ENCODE measurements around the gene METAP2.

Gene METAP2

DNA sequence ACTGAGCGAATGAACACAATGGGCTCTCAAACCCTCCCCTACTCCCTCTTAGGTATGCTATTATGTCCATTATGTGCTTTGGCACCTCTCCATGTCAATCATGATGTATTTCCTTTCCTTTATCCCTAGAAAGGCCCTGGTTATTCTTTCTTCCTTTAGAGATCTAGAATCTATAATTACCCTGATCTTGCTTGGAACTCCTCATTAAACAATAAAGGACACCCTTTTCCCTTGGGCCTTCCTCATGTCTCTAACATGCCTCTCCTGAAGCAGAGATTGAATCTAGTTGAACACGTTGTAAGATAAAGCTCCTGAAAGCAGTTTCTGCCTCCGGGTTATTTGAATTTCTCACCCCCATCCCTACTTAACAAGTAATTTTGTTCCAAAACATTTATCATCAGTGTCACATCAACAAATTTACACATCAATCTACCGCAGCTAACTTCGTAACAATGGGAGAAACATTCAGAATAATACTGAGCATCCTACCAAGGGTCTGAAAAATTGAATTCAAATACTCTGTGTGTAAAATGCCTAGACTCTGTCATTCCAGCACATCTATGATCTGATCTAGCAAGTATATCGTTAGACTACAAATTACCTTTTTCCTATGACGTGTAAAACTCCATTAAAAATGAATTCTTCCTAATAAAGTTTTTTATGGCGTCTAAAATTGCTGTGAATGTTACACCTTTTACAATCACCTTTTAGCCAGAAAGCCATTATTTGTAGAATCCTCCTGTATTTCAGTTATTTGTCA lies 72.0 kb downstream of the METAP2 start:
- peaks cover 6% of the 10 kb centered on the region for H3K36me3 Mint-ChIP-seq
- no peak overlapping the region for H3K27ac Mint-ChIP-seq
- peaks cover 4% of the 10 kb centered on the region for H3K9me3 Mint-ChIP-seq (ENCODE audit: low read depth)
- no peak overlapping the region for H3K4me3 Mint-ChIP-seq
- peaks cover 31% of the 10 kb centered on the region for H3K4me1 Mint-ChIP-seq (ENCODE audit: low read depth)
- no peaks in the 10 kb centered on the region for H3K27me3 Mint-ChIP-seq

DNA sequence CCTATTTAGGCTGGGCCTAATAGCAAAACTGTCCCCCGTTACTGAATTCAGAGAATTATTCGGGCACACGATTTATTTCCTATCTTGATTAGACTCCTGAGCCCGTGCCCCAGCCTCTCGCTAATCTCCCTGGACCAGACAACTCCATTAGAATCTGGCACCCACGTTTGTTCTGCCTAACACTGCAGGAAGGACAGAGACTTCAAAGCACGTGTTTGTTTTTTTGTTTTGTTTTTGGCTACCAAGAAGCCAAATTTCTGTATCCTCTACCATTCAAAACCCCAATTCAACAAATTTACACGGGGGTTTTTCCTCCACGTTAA lies 72.5 kb downstream of the METAP2 start:
- peaks cover 4% of the 10 kb centered on the region for H3K9me3 Mint-ChIP-seq (ENCODE audit: low read depth)
- H3K36me3 Mint-ChIP-seq = peaks cover 6% of the 10 kb centered on the region
- peaks cover 36% of the 10 kb centered on the region for H3K4me1 Mint-ChIP-seq (ENCODE audit: low read depth)
- no peaks in the 10 kb centered on the region for H3K27me3 Mint-ChIP-seq
- H3K27ac Mint-ChIP-seq = no peak overlapping the region
- no peak overlapping the region for H3K4me3 Mint-ChIP-seq

DNA sequence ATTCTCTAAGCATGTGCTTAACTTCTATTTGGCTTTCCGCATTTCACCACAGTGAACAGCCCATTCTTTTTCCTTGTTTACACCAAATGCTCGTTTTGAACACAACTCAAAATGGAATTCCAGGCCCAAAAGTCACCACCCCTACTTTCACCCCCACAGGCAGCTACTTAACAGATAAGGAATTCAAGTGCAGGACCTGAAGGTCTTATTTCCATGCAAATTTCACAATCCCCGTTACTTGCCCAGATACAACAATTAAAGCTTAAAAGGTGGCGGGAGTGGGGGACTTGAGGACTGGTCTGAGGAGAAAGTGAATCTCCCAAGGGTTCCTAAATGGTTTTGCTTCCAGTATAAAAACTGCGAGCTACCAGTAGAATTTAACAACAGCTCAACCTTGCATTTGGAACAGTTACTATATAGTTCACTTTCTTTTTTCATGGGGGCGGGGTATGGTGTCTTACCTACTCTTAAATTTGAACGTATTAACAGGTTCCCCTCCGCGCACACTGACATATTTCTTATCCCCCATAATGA lies 73.6 kb downstream of the METAP2 start:
- Mint-ChIP-seq H3K4me3 (peak overlapping the region; percentile 95), H3K36me3 (peaks cover 6% of the 10 kb centered on the region), H3K27me3 (no peaks in the 10 kb centered on the region), H3K9me3 (ENCODE audit: low read depth) (peaks cover 4% of the 10 kb centered on the region), H3K27ac (peak overlapping the region; percentile 92), H3K4me1 (ENCODE audit: low read depth) (peaks cover 47% of the 10 kb centered on the region)

DNA sequence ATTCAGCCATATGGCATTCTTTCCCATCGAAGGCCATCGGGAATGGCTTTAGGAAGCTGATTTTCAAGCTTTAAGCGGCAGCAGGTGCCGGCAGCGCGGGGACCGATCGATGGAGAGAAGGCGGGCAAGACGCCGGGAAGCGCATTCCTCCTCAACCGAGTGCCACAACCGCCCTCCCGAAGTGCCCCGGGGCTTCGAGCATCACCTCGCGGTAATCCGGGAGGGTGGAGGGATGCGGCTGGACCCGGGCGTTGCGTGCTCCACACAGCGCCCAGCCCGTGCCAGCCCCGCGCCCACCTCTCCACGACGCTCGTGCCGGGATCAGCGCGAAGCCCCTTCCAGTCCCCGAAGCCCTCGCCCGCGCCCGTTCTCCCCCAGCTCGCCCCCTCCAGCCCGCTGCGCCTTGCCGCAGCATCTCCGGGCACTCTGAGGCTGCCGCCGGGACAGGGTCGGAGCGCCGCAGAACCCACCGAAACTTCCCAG lies 74.1 kb downstream of the METAP2 start:
- Mint-ChIP-seq H3K9me3 (ENCODE audit: low read depth) (peaks cover 4% of the 10 kb centered on the region), H3K27ac (peak overlapping the region; percentile 92), H3K4me1 (ENCODE audit: low read depth) (peaks cover 50% of the 10 kb centered on the region), H3K4me3 (peak overlapping the region; percentile 95), H3K36me3 (peaks cover 6% of the 10 kb centered on the region), H3K27me3 (no peaks in the 10 kb centered on the region)

DNA sequence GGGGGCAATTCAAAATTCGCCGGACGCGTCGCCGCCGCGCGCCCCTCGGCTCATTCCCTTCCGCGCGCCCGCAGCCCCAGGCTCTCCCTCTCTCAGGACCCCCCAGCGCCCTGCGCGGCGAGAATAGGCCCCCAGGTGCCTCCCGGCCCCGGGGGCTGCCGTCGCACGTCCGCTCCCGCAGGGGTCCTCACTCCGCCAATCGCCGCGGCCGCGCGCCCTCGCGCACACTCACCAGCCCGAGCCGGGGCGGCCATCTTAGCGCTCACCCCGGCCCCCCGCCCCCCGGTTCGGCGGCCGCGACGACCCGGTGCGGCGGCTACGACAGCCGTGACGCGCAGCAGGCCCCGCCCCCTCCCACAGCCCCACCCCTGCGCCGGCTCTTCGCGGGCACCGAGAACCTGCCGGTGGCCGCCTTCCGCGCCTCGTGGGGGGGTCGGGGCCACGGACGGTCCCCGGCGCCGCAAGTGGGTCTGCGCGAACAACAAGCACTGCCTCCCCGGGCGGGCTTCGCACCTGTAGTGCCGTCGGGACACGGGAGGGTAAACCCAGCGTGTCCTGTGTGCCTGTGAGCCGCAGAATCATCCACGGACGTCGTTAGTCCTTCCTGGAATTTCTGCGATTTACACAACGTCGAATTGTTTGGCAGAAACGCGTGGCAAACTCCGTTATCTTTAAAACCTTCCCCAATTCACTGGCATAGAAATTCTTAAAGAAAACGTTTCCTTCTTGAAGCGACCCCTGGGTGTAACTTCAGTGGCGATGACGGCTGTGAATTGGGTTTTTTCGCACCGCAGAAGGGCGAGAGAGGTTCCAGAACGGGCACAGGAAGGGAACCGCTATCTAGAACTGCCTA lies 74.8 kb downstream of the METAP2 start:
- H3K27ac Mint-ChIP-seq = peak overlapping the region; percentile 78
- peak overlapping the region; percentile 95 for H3K4me3 Mint-ChIP-seq
- no peaks in the 10 kb centered on the region for H3K27me3 Mint-ChIP-seq
- H3K4me1 Mint-ChIP-seq (ENCODE audit: low read depth) = peaks cover 56% of the 10 kb centered on the region
- H3K9me3 Mint-ChIP-seq (ENCODE audit: low read depth) = peaks cover 4% of the 10 kb centered on the region
- H3K36me3 Mint-ChIP-seq = peaks cover 6% of the 10 kb centered on the region

DNA sequence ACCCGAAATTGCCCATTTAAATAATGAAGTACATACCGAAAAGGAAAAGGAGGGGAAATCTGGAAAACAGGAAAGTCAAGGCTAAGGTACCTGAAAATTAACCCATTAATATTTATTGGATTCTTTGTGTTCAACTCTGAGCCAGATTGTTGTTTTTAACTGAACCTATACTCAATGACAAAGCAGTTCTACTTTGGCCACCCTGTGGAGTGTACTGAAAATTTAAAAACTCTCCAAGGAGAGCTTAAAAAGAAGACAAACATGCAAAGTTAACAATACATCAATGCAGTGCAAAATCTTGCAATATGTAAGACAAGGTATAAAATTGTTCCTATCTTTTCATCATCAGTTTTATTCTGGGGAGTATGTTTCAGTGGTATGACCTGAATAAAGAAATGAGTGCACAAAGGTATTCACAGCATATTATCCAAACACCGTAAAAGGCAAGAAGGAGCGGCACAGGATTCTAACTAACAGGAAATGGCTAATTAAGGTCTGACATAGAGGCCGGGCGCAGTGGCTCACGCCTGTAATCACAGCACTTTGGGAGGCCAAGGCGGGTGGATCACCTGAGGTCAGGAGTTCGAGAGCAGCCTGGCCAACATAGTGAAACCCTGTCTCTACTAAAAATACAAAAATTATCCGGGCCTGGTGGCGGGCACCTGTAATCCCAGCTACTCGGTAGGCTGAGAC lies 75.6 kb downstream of the METAP2 start:
- peak overlapping the region; percentile 78 for H3K27ac Mint-ChIP-seq

DNA sequence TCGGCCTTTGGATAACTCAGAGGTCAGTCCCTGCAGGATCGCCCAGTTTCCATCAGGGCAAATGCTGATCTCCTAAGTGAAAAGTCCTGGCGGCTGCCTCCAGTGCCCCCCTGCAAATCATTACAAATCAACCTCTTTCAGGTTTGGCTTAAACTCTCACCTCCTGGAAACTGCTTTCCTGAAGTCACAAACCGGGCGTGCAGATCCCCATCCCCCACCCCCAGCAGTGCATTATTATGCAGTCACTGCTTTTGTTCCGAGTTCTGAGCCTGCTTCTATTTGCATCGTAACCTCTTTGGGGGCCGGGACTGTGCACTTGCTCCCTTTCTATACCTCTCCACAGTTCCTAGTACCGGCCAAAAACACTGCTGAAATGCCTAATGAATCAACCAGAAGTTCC lies 77.4 kb downstream of the METAP2 start, which contains the start of gene USP44:
Gene USP44 (minus strand): TSS at position 172 of the 400 bp plus-strand sequence. CDS start 17,220 bp downstream, outside the sequence.
- H3K9me3 Mint-ChIP-seq (ENCODE audit: low read depth) = peaks cover 4% of the 10 kb centered on the region
- peak within 1 kb of the TSS; percentile 91 for H3K27ac Mint-ChIP-seq
- peak within 1 kb of the TSS; percentile 80 for H3K4me3 Mint-ChIP-seq

More for the DNA sequence above, 75.6 kb downstream of the METAP2 start:
- peaks cover 62% of the 10 kb centered on the region for H3K4me1 Mint-ChIP-seq (ENCODE audit: low read depth)
- no peaks in the 10 kb centered on the region for H3K27me3 Mint-ChIP-seq
- H3K36me3 Mint-ChIP-seq = peaks cover 6% of the 10 kb centered on the region
- H3K9me3 Mint-ChIP-seq (ENCODE audit: low read depth) = peaks cover 4% of the 10 kb centered on the region
- H3K4me3 Mint-ChIP-seq = peak overlapping the region; percentile 95

DNA sequence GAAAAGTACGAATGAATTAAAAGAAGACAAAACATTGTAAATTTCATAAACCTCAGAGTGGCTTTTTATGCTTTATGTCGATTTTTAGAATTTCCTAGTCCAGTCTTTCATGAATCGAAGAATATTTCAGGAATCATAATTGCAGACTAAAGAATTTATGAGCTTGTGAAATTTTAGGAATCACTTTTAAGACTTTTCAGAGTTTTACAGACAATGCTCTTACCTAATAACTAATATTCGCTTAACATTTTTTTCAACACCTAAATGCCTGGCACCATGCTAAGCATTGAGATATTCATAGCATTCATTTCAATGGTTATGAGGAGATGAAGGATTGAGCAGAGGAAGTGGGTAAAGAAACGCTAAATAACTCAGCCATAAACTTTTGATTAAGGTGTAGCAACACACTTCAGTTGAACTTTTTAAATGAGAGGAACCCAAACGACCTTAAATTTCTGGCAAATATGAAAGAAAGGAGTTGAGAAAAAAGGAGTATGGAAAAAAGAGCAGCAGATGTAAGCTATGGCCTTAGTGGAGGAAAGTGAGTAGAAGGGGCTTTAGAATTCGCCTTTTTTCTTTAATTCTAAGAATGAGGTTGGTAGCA lies 78.1 kb downstream of the METAP2 start:
- Mint-ChIP-seq H3K4me3 (peak overlapping the region; percentile 80), H3K36me3 (peaks cover 6% of the 10 kb centered on the region), H3K4me1 (ENCODE audit: low read depth) (peaks cover 53% of the 10 kb centered on the region), H3K27ac (peak overlapping the region; percentile 91), H3K9me3 (ENCODE audit: low read depth) (peaks cover 4% of the 10 kb centered on the region), H3K27me3 (no peaks in the 10 kb centered on the region)

More for the DNA sequence above, 77.4 kb downstream of the METAP2 start, which contains the start of gene USP44:
- Mint-ChIP-seq H3K36me3 (peaks cover 6% of the 10 kb centered on the region), H3K4me1 (ENCODE audit: low read depth) (peaks cover 59% of the 10 kb centered on the region), H3K27me3 (no peaks in the 10 kb centered on the region)

DNA sequence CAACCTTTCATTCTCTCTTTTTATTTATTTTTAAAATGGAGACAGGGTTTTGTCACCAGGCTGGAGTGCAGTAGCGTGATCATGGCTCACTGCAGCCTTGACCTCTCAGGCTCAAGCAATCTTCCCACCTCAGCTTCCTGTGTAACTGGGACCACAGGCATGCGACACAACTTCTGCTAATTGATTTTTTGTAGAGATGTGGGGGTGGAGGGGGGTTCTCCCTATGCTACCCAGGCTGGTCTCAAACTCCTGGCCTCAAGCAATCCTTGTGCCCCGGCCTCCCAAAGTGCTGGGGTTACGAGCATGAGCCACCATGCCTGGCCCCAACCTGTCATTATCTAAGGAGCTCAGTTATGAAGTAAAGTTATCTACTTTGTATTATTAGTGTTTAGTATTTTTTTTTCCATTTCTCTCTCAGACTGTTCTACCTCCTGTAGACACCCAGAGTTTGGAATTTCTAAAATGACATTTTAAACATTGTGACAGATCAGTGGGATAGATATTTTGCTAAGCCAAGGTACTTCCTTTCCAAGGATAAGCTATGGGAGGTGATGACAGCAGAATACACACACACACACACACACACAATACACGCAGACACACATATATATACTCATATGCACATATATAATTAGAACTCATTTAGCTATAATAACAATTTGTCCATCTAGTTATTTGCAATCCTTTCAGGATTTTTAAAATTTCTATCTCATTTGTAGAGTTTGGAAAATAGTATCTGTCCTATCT lies 79.4 kb downstream of the METAP2 start:
- H3K4me3 Mint-ChIP-seq = peak overlapping the region; percentile 80
- peaks cover 4% of the 10 kb centered on the region for H3K9me3 Mint-ChIP-seq (ENCODE audit: low read depth)
- H3K4me1 Mint-ChIP-seq (ENCODE audit: low read depth) = peaks cover 44% of the 10 kb centered on the region
- H3K36me3 Mint-ChIP-seq = peaks cover 6% of the 10 kb centered on the region
- peak overlapping the region; percentile 91 for H3K27ac Mint-ChIP-seq
- no peaks in the 10 kb centered on the region for H3K27me3 Mint-ChIP-seq

DNA sequence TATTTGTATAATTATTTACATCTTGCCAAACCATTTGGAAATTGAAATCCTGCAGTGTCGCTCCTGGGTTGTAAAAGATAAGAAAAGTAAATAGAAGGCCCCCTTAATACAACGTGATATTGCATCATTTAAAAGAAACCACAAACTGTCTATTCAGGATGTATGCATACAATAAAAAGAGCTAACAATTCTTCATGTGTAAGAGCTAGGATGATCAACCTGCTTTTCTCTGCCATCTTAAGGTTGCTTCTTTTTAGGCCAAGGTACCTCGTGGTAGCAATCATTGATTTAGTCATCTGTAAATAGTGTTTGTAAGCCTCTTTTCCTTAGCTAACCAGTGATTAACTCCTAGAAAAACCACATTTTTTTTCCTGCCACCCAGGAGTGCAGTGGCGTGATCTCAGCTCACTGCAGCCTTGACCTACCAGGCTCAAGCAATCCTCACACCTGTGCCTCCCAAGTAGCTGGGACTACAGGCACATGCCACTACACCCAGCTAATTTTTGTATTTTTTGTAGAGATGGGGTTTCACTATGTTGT lies 80.7 kb downstream of the METAP2 start:
- Mint-ChIP-seq H3K27me3 (no peaks in the 10 kb centered on the region), H3K36me3 (peaks cover under 1% of the 10 kb centered on the region), H3K4me3 (no peak overlapping the region), H3K4me1 (ENCODE audit: low read depth) (peaks cover 39% of the 10 kb centered on the region), H3K27ac (peak overlapping the region; percentile 19), H3K9me3 (ENCODE audit: low read depth) (peaks cover under 1% of the 10 kb centered on the region)

DNA sequence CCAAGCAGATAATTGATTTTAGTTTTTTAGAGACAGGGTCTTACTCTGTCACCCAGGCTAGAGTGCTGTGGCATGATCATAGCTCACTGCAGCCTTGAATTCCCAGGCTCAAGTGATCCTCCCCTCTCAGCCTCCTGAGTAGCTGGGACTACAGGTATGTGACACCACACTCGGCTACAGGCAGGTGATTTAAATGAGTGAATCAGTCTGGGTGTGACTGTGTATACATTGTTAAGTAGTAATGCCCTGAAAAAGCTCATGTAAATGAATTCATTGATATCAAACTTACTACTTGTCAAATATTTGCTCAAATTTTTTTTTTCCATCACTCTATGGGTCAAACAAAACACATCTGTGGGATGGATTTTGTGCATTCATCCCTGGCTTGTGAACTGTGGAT lies 83.7 kb downstream of the METAP2 start:
- no peak overlapping the region for H3K27ac Mint-ChIP-seq
- no peaks in the 10 kb centered on the region for H3K9me3 Mint-ChIP-seq (ENCODE audit: low read depth)
- no peaks in the 10 kb centered on the region for H3K27me3 Mint-ChIP-seq
- H3K4me3 Mint-ChIP-seq = no peak overlapping the region
- no peaks in the 10 kb centered on the region for H3K36me3 Mint-ChIP-seq
- peaks cover 17% of the 10 kb centered on the region for H3K4me1 Mint-ChIP-seq (ENCODE audit: low read depth)

Data from activated naive CD8-positive, alpha-beta T cell (primary cell).